Rectal smooth muscle tissue (tissue), 1 donor: ENCODE results near the gene TSPAN18.
A peak's percentile ranks its signal among the peaks of the same experiment; 100 is the strongest.

Source experiments
- H3K27ac ChIP-seq: one replicate; pipeline ENCODE4 v1.7.0; 2013; ENCODE audit warnings: low read depth, low read length, inconsistent platforms
- H3K27me3 ChIP-seq: one replicate; pipeline ENCODE4 v1.7.0; 2013; ENCODE audit warnings: low read length; ENCODE audit not compliant: control insufficient read depth, insufficient read depth
- H3K36me3 ChIP-seq: one replicate; pipeline ENCODE4 v1.7.0; 2013; ENCODE audit warnings: low read length; ENCODE audit not compliant: control insufficient read depth, insufficient read depth
- H3K4me1 ChIP-seq: one replicate; pipeline ENCODE4 v1.7.0; 2013; ENCODE audit warnings: low read length; ENCODE audit not compliant: control insufficient read depth, insufficient read depth
- H3K4me3 ChIP-seq: one replicate; pipeline ENCODE4 v1.7.0; 2013; ENCODE audit warnings: low read length
- H3K9ac ChIP-seq: one replicate; pipeline ENCODE4 v1.7.0; 2013; ENCODE audit warnings: low read length

Gene TSPAN18

GRCh38 chr11:44969651-44970252 is 243.0 kb downstream of the TSPAN18 start:
- no peaks in the 10 kb centered on the region for H3K36me3 ChIP-seq
- no peak overlapping the region for H3K4me3 ChIP-seq
- H3K4me1 ChIP-seq, result peaks cover 2% of the 10 kb centered on the region
- no peak overlapping the region for H3K27ac ChIP-seq
- no peaks in the 10 kb centered on the region for H3K27me3 ChIP-seq
- no peak overlapping the region for H3K9ac ChIP-seq

GRCh38 chr11:44970293-44970692 is 243.5 kb downstream of the TSPAN18 start:
- Histone ChIP-seq H3K4me3 (no peak overlapping the region), H3K9ac (no peak overlapping the region), H3K27ac (no peak overlapping the region), H3K27me3 (no peaks in the 10 kb centered on the region), H3K36me3 (no peaks in the 10 kb centered on the region), H3K4me1 (peaks cover 2% of the 10 kb centered on the region)

GRCh38 chr11:44971185-44971584 is 244.4 kb downstream of the TSPAN18 start:
- Histone ChIP-seq H3K36me3 (no peaks in the 10 kb centered on the region), H3K4me3 (no peak overlapping the region), H3K4me1 (peaks cover 2% of the 10 kb centered on the region), H3K9ac (no peak overlapping the region), H3K27me3 (no peaks in the 10 kb centered on the region), H3K27ac (no peak overlapping the region)

GRCh38 chr11:44972746-44973435 is 246.1 kb downstream of the TSPAN18 start:
- Histone ChIP-seq H3K4me1 (no peaks in the 10 kb centered on the region), H3K4me3 (no peak overlapping the region), H3K27me3 (no peaks in the 10 kb centered on the region), H3K9ac (no peak overlapping the region), H3K36me3 (no peaks in the 10 kb centered on the region), H3K27ac (no peak overlapping the region)

GRCh38 chr11:44973632-44974401 is 247.1 kb downstream of the TSPAN18 start:
- H3K36me3 ChIP-seq, result no peaks in the 10 kb centered on the region
- H3K4me3 ChIP-seq, result no peak overlapping the region
- H3K27me3 ChIP-seq, result no peaks in the 10 kb centered on the region
- no peak overlapping the region for H3K27ac ChIP-seq
- H3K9ac ChIP-seq, result no peak overlapping the region
- H3K4me1 ChIP-seq, result no peaks in the 10 kb centered on the region

GRCh38 chr11:44974402-44975000 is 247.7 kb downstream of the TSPAN18 start:
- Histone ChIP-seq H3K9ac (no peak overlapping the region), H3K27me3 (no peaks in the 10 kb centered on the region), H3K4me1 (no peaks in the 10 kb centered on the region), H3K4me3 (no peak overlapping the region), H3K36me3 (no peaks in the 10 kb centered on the region), H3K27ac (no peak overlapping the region)

GRCh38 chr11:44976576-44976975 is 249.8 kb downstream of the TSPAN18 start:
- Histone ChIP-seq H3K9ac (no peak overlapping the region), H3K36me3 (no peaks in the 10 kb centered on the region), H3K4me3 (no peak overlapping the region), H3K27ac (no peak overlapping the region), H3K4me1 (no peaks in the 10 kb centered on the region), H3K27me3 (no peaks in the 10 kb centered on the region)

GRCh38 chr11:44977493-44977984 is 250.8 kb downstream of the TSPAN18 start:
- no peaks in the 10 kb centered on the region for H3K4me1 ChIP-seq

GRCh38 chr11:44978274-44978960 is 251.7 kb downstream of the TSPAN18 start:
- Histone ChIP-seq H3K27ac (no peak overlapping the region), H3K4me1 (no peaks in the 10 kb centered on the region), H3K9ac (peak overlapping the region; percentile 43), H3K4me3 (no peak overlapping the region), H3K36me3 (no peaks in the 10 kb centered on the region), H3K27me3 (no peaks in the 10 kb centered on the region)

More at GRCh38 chr11:44977493-44977984, 250.8 kb downstream of the TSPAN18 start:
- Histone ChIP-seq H3K4me3 (no peak overlapping the region), H3K27ac (no peak overlapping the region), H3K9ac (no peak overlapping the region), H3K27me3 (no peaks in the 10 kb centered on the region), H3K36me3 (no peaks in the 10 kb centered on the region)

GRCh38 chr11:44978961-44979331 is 252.2 kb downstream of the TSPAN18 start:
- H3K27me3 ChIP-seq, result no peaks in the 10 kb centered on the region
- no peaks in the 10 kb centered on the region for H3K4me1 ChIP-seq
- H3K4me3 ChIP-seq, result no peak overlapping the region
- H3K27ac ChIP-seq, result no peak overlapping the region
- no peaks in the 10 kb centered on the region for H3K36me3 ChIP-seq
- H3K9ac ChIP-seq, result no peak overlapping the region

GRCh38 chr11:44979543-44980399 is 253.0 kb downstream of the TSPAN18 start:
- H3K4me1 ChIP-seq, result no peaks in the 10 kb centered on the region
- H3K27me3 ChIP-seq, result no peaks in the 10 kb centered on the region
- peak overlapping the region; percentile 12 for H3K4me3 ChIP-seq
- H3K36me3 ChIP-seq, result no peaks in the 10 kb centered on the region
- H3K9ac ChIP-seq, result no peak overlapping the region
- H3K27ac ChIP-seq, result no peak overlapping the region
